Neural cell (in vitro differentiated cells): ENCODE results near the gene ZNF428.

Source experiments
- EP300 ChIP-seq: fragments of 450-650 bp; conservative IDR thresholded peaks from 2 replicates; pipeline ENCODE4 v1.6.1; 2014; ENCODE audit warnings: antibody characterized with exemption, mild to moderate bottlenecking, moderate library complexity; ENCODE audit not compliant: poor library complexity, severe bottlenecking
- POLR2AphosphoS5 ChIP-seq: IDR thresholded peaks from 2 replicates; pipeline ENCODE4 v1.6.1; 2012
- RAD21 ChIP-seq: fragments of 450-650 bp; conservative IDR thresholded peaks from 2 replicates; pipeline ENCODE4 v1.6.1; 2014; ENCODE audit warnings: antibody characterized with exemption, mild to moderate bottlenecking, moderate library complexity
- TAF1 ChIP-seq: IDR thresholded peaks from 2 replicates; pipeline ENCODE4 v1.6.1; 2012; ENCODE audit warnings: low read depth
- TF ChIP-seq, protein P1 (sequence below): fragments of 450-650 bp; IDR thresholded peaks from 2 replicates; pipeline ENCODE4 v1.5.1; 2014; ENCODE audit warnings: antibody characterized with exemption, mild to moderate bottlenecking, moderate library complexity; ENCODE audit not compliant: poor library complexity, severe bottlenecking

DNA sequence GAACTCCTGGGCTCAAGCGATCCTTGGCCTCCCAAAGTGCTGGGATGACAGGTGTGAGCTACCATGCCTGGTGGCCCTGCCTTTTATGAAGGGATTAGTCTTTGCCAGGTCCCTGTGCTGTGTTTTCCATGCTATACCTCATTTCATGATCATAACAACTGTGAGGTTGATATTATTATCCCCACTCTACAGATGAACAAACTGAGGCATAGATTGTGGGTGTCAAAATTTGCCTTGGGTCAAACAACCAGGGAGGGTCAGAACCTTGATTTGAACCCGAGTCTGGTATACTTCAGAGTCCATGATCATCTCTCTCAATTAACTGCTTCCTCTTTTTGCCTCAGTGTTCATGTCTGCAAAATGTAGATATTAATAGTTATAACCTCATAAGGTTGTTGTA is 36.9 kb downstream of the ZNF428 start:
- TF ChIP-seq POLR2AphosphoS5 (no peak), RAD21 (no peak), TAF1 (no peak), EP300 (no peak)
- TF ChIP-seq, protein P1, sequence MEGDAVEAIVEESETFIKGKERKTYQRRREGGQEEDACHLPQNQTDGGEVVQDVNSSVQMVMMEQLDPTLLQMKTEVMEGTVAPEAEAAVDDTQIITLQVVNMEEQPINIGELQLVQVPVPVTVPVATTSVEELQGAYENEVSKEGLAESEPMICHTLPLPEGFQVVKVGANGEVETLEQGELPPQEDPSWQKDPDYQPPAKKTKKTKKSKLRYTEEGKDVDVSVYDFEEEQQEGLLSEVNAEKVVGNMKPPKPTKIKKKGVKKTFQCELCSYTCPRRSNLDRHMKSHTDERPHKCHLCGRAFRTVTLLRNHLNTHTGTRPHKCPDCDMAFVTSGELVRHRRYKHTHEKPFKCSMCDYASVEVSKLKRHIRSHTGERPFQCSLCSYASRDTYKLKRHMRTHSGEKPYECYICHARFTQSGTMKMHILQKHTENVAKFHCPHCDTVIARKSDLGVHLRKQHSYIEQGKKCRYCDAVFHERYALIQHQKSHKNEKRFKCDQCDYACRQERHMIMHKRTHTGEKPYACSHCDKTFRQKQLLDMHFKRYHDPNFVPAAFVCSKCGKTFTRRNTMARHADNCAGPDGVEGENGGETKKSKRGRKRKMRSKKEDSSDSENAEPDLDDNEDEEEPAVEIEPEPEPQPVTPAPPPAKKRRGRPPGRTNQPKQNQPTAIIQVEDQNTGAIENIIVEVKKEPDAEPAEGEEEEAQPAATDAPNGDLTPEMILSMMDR = no peak
